ENCODE measurements around the gene KDSR.
A peak's percentile ranks its signal among the peaks of the same experiment; 100 is the strongest.
"Not testable (repeated sequence)": the region's sequence is repeated elsewhere in the genome, so short reads cannot be mapped to it uniquely, and the experiment has no call there.

KDSR gene

DNA sequence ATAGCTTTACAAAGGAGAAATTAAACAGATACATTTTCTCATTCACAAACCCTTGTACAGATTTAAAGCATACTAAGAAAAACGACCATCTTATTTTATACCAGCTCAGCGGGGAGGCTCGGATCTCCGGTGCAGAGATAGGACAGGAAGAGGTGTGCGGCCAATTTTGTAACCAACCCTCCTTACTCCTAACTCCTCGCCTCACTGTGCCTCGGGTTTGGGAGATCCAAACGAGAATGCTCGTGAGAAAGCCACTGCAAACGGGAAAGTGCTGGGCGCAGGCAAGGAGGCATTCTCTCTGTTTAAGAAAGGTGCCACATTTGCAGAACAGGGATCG lies 1.2 kb downstream of the KDSR start:
- DNase-seq: peak; percentile 57

DNA sequence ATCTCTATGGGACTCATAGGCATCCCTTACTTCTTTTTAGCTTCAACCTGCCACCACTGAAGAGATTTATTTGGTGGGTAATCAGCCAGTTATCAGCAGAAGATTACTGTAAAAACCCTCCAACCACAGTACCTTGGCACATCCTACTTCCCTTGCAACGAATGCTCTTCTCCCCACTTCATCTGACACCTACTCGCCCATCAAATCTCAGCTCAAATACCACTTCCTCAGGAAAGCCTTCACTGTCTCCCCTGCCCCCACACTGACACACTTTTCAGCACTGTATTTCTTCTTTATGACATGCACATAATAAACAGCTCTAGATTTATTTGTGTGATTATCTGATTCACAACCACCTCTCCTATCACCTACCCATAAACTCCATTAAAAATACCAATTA lies 3.1 kb downstream of the KDSR start:
- DNase-seq: no peak

GRCh38 chr18:63363420-63363819 lies 3.6 kb downstream of the KDSR start:
- DNase-seq: not testable (repeated sequence)

- DNase-seq: no peak
Measured at GRCh38 chr18:63356272-63356896, 10.6 kb downstream of the KDSR start.

DNA sequence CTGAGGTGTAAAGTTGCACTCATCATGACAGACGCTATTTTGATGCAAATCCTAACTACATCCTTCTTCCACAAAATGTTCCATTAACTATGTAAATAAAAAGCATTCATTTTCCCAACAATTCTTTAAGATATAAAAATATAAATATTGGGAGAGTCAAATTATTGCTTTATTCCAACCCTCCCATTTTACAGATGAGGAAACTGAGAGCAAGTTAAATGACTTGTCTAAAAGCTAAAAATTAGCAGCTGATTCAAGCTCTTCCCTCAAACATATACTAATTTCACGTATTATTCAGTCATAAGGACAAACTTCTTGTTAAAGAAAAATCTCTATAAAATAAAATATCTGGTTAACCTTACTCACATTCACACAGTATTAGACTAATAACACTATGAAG lies 16.8 kb downstream of the KDSR start:
- DNase-seq: no peak

- no peak for DNase-seq
Measured at GRCh38 chr18:63348508-63349136, 18.4 kb downstream of the KDSR start.

DNA sequence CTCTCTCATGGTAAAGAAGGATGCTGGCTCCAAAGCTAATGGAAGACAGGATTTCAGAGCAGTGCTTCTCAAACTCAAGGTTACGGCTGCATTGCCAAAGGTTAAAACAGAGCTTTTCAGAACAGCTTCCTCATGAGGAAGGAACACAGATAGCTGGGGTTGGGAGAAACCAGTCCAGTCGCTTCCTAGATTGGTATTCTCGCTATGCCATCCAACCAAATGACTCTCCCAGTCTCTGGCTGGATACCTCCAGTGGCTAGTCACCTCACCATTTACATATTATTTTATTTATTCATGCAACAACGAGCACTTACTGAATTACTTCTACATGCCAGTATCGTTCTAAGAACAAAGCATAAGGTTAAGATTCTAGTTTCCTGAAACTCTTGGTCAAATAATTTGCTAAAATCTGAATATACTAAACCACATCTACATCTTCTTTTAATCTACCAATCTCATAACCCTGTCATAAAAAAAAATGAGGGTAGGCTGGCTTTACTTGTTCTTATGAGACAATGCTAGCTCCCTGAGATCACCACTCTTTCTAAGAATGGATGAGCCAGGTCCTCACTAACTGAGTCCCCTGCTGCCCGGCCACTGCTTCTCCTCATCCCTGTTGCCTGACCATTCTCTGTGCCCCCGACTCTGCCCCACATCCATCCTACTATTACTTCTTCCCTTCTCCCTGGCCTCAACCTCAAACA lies 20.4 kb downstream of the KDSR start:
- no peak for DNase-seq

- DNase-seq: no peak
Measured at GRCh38 chr18:63346031-63346430, 21.0 kb downstream of the KDSR start.

DNA sequence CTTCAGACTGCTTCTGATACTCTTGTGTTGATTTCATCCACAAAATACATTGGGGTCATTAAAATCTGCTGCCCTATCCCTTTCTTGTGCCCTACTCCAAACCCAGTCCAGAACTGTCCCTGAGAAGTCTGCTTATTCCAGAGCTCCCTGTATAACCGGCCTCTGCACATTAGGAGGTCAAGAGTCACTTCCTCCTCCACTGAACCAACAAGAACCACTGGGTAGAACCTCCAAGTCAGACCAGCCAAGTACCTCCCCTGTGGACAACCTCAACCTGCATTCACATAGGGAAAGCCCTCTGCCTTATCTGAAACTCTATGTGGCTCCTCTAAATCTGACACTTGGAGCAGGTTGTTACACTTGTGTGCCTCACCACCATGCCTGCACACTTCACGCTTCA lies 22.1 kb downstream of the KDSR start:
- no peak for DNase-seq

DNA sequence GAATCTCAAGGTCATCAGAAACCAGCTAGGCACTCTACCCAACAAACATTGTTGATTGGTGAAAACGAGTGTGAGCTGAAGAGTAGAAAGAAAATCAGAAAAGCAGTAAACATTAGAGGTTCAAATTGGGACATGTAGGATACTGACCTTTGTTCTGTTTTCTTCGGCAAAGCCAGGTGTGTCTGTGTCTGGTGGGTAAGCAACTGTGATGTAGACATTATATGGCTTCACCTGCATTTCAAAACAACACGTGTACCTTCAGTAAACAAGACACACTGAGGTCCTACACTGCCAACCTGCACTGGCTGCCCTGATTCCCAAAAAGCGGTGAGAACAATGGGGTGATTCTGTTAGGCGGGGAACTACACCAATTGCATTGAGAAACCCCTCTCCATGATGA lies 22.7 kb downstream of the KDSR start:
- no peak for DNase-seq

DNA sequence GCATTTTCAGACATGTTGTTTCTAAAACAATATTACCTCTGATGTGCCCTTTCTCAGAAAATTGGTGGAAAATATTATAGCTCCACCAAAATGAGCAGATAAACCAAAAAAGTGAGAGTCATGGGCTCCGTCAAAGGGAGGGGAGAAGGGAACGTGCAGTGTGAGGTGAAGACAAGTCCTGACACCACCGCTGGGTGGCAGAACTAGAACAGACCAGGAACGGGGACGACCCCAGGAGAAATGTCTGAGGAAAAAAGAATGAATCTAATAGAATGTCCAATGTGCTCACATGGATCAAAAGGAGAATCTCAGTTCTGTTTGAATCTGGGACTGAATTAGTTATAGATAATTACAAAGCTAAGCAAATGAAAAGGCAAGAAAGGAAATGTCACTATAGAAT lies 24.8 kb downstream of the KDSR start:
- no peak for DNase-seq

- no peak for DNase-seq
Measured at GRCh38 chr18:63339920-63340484, 27.0 kb downstream of the KDSR start.

GRCh38 chr18:63336366-63337099 lies 30.5 kb downstream of the KDSR start:
- DNase-seq: no peak

DNA sequence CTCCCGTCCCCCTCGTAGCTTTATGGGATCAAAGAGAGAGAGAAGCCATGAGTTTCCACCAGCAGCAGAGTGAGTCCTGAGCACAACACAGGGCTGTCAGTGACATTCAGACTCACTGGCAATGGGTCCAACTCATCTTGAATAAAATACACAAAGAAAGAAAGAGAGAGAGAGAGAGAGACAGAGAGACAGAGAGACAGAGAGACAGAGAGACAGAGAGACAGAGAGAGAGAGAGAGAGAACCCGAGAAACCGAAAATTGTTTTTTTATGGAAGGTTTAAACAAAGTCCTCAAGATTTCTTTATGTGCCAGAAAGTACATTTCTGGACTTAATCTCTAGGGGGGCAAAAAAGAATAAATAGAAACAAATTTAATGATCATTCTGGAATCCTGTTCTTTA lies 35.9 kb downstream of the KDSR start:
- DNase-seq: no peak

GRCh38 chr18:63329431-63330145 lies 37.4 kb downstream of the KDSR start:
- no peak for DNase-seq

GRCh38 chr18:63326011-63326410 lies 41.0 kb downstream of the KDSR start:
- no peak for DNase-seq

DNA sequence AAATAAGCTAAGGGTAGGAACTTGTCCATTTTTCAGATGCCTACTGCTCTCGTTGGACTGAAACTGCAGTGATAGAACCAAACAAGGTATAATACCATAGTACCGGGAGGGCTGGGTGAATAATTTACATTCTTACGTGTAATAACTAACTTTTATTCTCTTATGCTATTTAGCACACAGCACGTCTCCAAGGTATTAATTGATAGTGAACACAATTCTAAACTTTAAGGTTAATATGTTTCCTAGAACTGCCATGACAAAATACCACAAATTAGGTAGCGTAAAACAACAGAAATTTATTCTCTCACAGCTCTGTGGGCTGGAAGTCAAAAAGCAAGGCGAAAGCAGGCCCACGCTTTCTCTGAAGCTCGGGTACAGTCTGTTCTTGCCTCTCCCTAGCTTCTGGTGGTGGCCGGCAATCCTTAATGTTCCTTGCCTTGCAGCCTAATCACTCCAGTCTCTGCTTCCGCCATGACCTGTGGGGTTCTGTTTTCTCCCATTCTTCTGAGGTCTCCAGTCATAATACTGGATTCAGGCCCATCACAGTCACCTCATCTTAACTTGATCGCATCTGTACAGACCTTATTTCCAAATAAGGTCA lies 41.8 kb downstream of the KDSR start:
- no peak for DNase-seq

GRCh38 chr18:63322908-63323634 lies 43.9 kb downstream of the KDSR start:
- no peak for DNase-seq

- DNase-seq: no peak
Measured at GRCh38 chr18:63322206-63322605, 44.8 kb downstream of the KDSR start.

DNA sequence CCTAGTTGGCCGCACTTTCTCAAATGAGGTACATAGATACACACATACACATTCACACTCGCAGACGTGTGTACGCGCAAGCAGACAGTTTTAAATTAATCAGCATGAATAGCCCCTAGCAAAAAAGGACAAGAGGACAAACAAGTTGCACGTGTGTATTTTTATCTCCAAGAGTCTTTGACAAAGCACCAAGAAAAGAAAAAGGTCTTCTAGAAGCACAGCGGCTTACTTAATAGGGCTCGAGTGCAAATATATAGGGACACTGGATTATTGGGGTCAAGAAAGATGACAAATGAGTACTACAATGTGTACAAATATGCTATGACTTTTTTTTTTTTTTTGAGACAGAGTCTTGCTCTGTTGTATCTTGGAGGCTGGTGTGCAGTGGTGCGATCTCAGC lies 45.7 kb downstream of the KDSR start:
- DNase-seq: no peak

GRCh38 chr18:63320975-63321265 lies 46.1 kb downstream of the KDSR start:
- DNase-seq: no peak
